ENCODE measurements around the gene TAOK3. TPM values are rescaled to one million over a fixed set of nuclear protein-coding genes. Genes with fewer than 3 reads are reported as not detected.
"Not testable (repeated sequence)": the region's sequence is repeated elsewhere in the genome, so short reads cannot be mapped to it uniquely, and the experiment has no call there.

TAOK3 gene
- 10 to 100 TPM; 51.2 to 71.5 TPM for total RNA-seq

- DNase-seq (ENCODE audit: low spot score in 2 of 2) (peak; percentile 93 to 97), ATAC-seq (peak; percentile 90 to 91)
- Mint-ChIP-seq H3K9me3 (no peaks in the 10 kb centered on the region), H3K27ac (peak within 1 kb of the TSS; percentile 91 to 93), H3K36me3 (peaks cover 6% of the 10 kb centered on the region in 2 donors)
These were observed at the start of gene TAOK3 for GRCh38 chr12:118372541-118373495. TAOK3 (minus strand) TSS chr12:118372907; CDS start chr12:118255567, 117,340 bp downstream.

DNA sequence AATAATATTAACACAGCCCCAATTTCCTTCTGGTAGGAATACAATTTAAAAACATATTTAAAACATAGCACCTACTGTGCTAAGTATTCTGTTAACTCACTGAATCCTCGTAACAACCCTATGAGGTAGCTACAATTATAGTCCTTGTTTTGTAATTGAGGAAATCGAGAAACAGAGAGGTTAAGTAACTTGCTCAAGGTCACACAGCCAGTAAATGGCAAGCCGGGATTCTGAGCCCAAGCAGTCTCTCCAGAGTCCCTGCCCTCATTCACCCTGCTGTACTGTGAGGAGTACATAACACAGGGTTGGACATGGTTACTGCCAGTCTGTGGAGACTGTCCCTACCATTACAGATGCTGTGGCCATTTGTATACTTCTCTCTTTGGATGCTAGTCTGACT, 48.0 kb upstream of the TAOK3 start:
- Mint-ChIP-seq H3K9me3 (peaks cover 0 to 5% of the 10 kb centered on the region in 2 donors), H3K27ac (no peak overlapping the region), H3K36me3 (peaks cover 10 to 17% of the 10 kb centered on the region in 2 donors)
- DNase-seq (ENCODE audit: low spot score in 2 of 2) (no peak), ATAC-seq (no peak)

DNA sequence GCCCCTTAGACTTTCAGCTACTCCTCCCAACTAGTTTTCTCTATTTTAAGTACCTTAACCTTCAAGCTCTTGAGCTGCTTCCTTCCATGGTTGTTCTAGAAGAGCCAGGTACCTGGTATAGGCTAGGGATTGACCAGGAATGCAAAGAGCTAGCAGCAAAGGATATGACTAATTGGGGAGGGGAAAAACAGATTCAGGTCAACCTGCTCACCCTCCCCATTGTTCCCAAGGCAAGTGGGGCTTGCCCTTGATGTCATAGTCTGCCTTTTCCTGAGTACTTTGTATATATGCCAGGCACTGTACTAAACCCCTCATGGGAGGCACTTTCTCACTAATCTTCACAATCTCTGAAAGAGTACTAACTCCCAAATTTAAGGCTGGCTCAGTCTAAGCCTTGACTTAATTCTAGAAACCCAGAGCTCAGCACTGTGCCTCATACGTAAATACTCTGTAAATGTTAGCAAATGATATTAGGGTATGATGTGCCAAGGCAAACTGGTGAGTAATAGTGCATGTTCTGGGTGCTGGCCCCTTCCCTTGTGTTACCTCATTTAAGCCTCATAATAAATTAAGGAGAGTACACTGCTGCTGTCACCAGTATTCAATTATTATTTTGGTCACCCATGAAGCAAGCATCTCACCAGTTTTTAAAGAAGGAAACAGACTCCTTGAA, 45.8 kb upstream of the TAOK3 start:
- H3K27ac Mint-ChIP-seq: no peak overlapping the region
- ATAC-seq: peak in 1 of 2 donors; percentile 70
- peaks cover 29 to 32% of the 10 kb centered on the region in 2 donors for H3K36me3 Mint-ChIP-seq
- DNase-seq (ENCODE audit: low spot score in 2 of 2): no peak
- no peaks in the 10 kb centered on the region for H3K9me3 Mint-ChIP-seq

- Mint-ChIP-seq H3K36me3 (peaks cover 31 to 37% of the 10 kb centered on the region in 2 donors), H3K9me3 (no peaks in the 10 kb centered on the region), H3K27ac (no peak overlapping the region)
- no peak for ATAC-seq
- no peak for DNase-seq (ENCODE audit: low spot score in 2 of 2)
These were observed 45.2 kb upstream of the TAOK3 start for GRCh38 chr12:118417942-118418341.

GRCh38 chr12:118409834-118410233, 37.1 kb upstream of the TAOK3 start:
- no peak for ATAC-seq
- Mint-ChIP-seq H3K36me3 (peaks cover 35 to 45% of the 10 kb centered on the region in 2 donors), H3K27ac (no peak overlapping the region), H3K9me3 (peaks cover 0 to 4% of the 10 kb centered on the region in 2 donors)
- DNase-seq (ENCODE audit: low spot score in 2 of 2): no peak

GRCh38 chr12:118408241-118408640, 35.5 kb upstream of the TAOK3 start:
- not testable (repeated sequence) for DNase-seq (ENCODE audit: low spot score in 2 of 2); ATAC-seq; H3K27ac Mint-ChIP-seq; H3K9me3 Mint-ChIP-seq
- peaks cover 22 to 29% of the 10 kb centered on the region in 2 donors for H3K36me3 Mint-ChIP-seq

GRCh38 chr12:118404876-118405521, 32.3 kb upstream of the TAOK3 start:
- ATAC-seq: peak; percentile 41 to 58

GRCh38 chr12:118402251-118402650, 29.5 kb upstream of the TAOK3 start:
- H3K27ac Mint-ChIP-seq: peak overlapping the region in 1 of 2 donors; percentile 14
- ATAC-seq (no peak), DNase-seq (ENCODE audit: low spot score in 2 of 2) (no peak)
- no peaks in the 10 kb centered on the region for H3K9me3 Mint-ChIP-seq
- peaks cover 0 to 9% of the 10 kb centered on the region in 2 donors for H3K36me3 Mint-ChIP-seq

More at GRCh38 chr12:118404876-118405521, 32.3 kb upstream of the TAOK3 start:
- Mint-ChIP-seq H3K36me3 (peaks cover 0 to 9% of the 10 kb centered on the region in 2 donors), H3K27ac (no peak overlapping the region), H3K9me3 (no peaks in the 10 kb centered on the region)
- peak in 1 of 2 donors; percentile 65 for DNase-seq (ENCODE audit: low spot score in 2 of 2)

DNA sequence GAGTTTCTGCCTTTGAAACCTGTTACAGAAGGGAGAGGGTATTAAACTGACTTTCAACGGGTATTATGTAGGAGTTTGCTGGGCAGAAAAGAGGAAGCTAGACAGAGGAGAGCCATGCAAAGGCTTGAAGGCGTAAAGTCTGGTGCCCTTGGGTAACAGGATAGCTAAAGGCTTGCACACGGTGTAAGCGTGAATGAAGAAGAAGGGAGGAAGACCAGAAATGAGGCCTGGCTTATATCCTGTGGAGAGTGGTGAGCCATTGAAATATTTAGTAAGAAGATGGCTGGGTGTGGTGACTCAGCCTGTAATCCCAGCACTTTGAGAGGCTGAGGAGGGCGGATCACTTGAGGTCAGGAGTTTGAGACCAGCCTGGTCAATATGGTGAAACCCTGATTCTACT, 26.2 kb upstream of the TAOK3 start:
- no peaks in the 10 kb centered on the region for H3K9me3 Mint-ChIP-seq
- no peaks in the 10 kb centered on the region for H3K36me3 Mint-ChIP-seq
- peak overlapping the region; percentile 12 to 31 for H3K27ac Mint-ChIP-seq
- ATAC-seq (no peak), DNase-seq (ENCODE audit: low spot score in 2 of 2) (no peak)

DNA sequence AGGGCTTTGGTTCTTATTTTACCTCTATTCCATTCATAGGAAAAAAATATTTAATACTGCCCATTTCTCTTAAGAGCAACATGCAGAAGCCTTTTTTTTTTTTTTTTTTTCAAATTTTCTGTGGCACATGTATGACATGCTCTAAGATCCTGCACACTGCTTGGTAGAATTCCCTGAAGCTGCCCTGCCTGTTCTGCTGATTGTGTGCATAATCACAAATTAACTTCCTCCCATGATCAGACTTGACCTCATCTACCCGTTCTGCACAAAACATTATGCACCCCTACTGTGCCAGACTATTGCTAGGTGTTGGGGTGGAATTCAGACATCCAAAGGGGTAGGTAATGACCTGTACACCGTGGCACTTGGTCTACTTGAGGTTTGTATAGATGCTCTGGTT, 25.8 kb upstream of the TAOK3 start:
- no peak for DNase-seq (ENCODE audit: low spot score in 2 of 2)
- Mint-ChIP-seq H3K27ac (peak overlapping the region; percentile 12 to 31), H3K9me3 (no peaks in the 10 kb centered on the region), H3K36me3 (no peaks in the 10 kb centered on the region)
- no peak for ATAC-seq

DNA sequence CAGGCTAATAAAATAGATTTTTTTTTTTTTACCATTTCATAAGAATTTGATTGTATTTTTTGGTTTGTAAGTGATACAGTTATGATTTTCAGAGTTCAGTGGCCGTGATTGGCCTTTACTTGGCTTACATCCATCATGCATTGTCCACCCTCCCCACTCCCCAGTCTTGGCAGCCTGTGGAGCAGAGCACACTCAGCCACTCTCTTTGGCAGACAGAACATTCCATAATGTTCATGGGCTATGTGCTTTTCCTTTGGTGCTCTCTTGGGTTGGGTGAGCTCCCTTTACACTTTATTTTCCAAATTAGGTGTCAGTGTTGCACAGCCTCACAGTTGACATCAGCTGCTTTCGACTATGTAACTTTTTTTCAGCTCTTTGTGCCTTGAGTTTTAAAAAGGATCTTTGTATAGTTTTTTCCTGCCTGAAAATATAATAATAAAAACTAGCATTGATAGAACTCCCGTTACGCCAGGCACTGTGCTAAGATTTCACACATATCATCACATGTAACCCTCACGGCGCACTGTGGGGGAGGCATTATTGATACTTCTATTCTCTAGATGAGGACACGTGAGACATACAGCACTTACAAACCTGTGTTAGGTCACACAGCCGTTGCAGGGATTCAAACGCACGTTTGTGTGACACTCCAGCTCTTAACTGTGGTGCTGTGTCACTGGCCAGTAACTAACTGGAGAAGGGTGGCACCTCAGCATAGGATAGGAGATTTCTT, 25.2 kb upstream of the TAOK3 start:
- Mint-ChIP-seq H3K27ac (no peak overlapping the region), H3K9me3 (no peaks in the 10 kb centered on the region), H3K36me3 (no peaks in the 10 kb centered on the region)
- ATAC-seq (no peak), DNase-seq (ENCODE audit: low spot score in 2 of 2) (no peak)

GRCh38 chr12:118391836-118392235, 19.1 kb upstream of the TAOK3 start:
- DNase-seq (ENCODE audit: low spot score in 2 of 2) (no peak), ATAC-seq (no peak)
- H3K9me3 Mint-ChIP-seq: no peaks in the 10 kb centered on the region
- peaks cover 6 to 7% of the 10 kb centered on the region in 2 donors for H3K36me3 Mint-ChIP-seq
- H3K27ac Mint-ChIP-seq: no peak overlapping the region

DNA sequence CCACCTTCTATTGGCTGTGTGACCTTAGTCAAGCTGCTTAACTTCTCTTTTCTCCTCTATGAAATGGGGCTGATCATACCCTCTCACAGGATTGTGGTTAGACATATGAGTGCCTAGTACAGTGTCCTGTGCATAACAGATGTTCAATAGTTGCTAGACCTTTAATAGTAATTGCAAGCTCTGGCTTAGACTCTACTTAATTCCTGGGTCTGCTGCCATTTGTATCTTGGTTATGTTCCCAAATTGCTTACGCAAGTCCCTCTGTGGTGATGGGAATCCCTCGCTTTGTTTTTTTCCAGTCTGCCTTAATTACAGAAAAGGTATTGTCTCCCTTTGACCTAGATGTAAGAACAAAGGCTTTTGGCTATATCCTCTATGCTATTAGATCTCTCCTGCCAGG, 18.7 kb upstream of the TAOK3 start:
- ATAC-seq: no peak

DNA sequence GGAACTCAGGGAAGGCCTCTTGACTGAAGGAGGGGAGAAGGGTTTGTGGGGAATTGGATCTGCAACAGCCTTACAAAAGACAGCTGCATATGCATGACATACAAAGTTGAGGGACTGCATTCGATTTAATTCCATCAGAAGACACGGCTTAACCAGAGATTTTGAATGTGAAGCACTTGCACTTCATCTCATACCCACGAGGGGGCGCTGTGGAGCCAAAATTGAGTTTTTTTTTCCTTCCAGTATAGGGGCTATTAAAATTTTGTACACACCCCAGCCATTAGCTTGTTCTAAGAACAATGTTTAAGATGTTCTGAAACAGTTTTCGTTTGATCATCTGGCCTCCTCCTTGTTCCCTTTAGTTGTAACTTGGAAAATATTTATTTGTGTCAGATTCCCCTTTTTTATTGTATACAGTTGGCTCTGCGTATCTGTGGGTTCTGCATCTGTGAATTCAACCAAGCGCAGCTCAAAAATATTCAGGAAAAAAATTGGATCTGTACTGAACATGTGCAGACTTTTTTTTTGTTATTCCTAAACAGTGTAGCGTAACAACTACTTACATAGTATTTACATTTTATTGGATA, 5.3 kb upstream of the TAOK3 start:
- peaks cover 6% of the 10 kb centered on the region in 2 donors for H3K36me3 Mint-ChIP-seq
- peak overlapping the region; percentile 47 to 98 for H3K27ac Mint-ChIP-seq
- DNase-seq (ENCODE audit: low spot score in 2 of 2) (peak in 1 of 2 donors; percentile 86), ATAC-seq (no peak)
- H3K9me3 Mint-ChIP-seq: no peaks in the 10 kb centered on the region

More for the DNA sequence above, 18.7 kb upstream of the TAOK3 start:
- H3K36me3 Mint-ChIP-seq: peaks cover 6 to 7% of the 10 kb centered on the region in 2 donors
- no peaks in the 10 kb centered on the region for H3K9me3 Mint-ChIP-seq
- no peak overlapping the region for H3K27ac Mint-ChIP-seq
- no peak for DNase-seq (ENCODE audit: low spot score in 2 of 2)

DNA sequence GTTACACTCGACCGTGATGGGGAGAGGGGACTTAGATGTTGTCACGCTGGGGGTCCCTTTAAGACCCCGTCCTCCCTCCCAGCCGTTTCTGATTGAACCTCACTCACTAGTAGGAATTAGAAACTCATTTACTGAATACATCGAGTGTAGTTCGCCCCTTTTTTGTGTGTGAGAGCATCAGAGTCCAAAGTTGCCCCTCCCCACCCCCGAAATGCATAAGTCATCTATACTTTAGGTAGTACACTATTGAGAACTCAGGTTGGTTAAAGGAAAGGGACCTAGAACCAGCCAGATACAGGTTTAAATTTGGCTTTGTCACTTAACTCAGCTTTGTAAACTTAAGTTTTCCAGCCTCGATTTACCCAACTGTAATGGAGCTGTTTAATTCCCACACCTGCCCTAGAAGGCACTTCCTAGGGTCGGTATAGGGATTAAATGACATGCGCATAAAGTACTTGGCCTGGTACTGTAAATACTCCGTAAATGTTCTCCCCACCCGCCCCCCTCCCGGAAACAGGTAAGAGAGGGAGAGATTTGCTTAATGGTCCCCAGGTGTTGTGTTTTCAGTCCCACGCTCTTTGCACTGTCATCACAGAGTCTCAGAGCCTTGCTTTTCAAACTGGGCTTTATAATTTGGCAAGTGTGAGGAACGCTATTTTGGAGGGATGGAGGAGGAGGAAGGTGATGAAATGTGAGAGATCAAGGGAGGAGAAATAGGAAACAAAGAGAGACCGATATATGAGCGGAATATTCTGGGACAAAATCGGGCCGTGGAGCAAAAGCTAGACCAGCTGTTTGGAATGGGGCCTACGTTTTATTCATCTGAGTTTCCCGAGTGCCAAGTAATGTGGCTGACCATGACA, 4.5 kb upstream of the TAOK3 start:
- DNase-seq (ENCODE audit: low spot score in 2 of 2) (no peak), ATAC-seq (no peak)
- peak overlapping the region; percentile 96 to 98 for H3K27ac Mint-ChIP-seq
- H3K36me3 Mint-ChIP-seq: peaks cover 6% of the 10 kb centered on the region in 2 donors
- H3K9me3 Mint-ChIP-seq: no peaks in the 10 kb centered on the region

Data from activated naive CD4-positive, alpha-beta T cell treated with anti-CD3 and anti-CD28 coated beads, Interleukin-2, amount 50 U/mL, for 72 hours (primary cell).